Measurements from ENCODE around the gene RAPGEF2. TPM values are rescaled to one million over a fixed set of nuclear protein-coding genes. Genes with fewer than 3 reads are reported as not detected.

The RAPGEF2 gene
- total RNA-seq, 1 donor: 50.3 TPM

- Histone ChIP-seq H3K79me2 (ENCODE audit: insufficient read depth, low read length) (peaks cover 86% of the 10 kb centered on the region), H3K36me3 (ENCODE audit: insufficient read depth, low read length) (no peaks in the 10 kb centered on the region), H3K4me2 (ENCODE audit: insufficient read depth, low read length) (no peak overlapping the region), H2AFZ (ENCODE audit: low read length) (no peak overlapping the region), H3K4me1 (ENCODE audit: insufficient read depth, low read length) (no peaks in the 10 kb centered on the region), H3K27ac (ENCODE audit: low read depth, low read length) (no peak overlapping the region), H3K4me3 (ENCODE audit: insufficient read depth, low read length) (no peak overlapping the region), H3K9me3 (ENCODE audit: low read depth, low read length) (no peaks in the 10 kb centered on the region), H4K20me1 (ENCODE audit: insufficient read depth, low read length) (peaks cover 11% of the 10 kb centered on the region), H3K27me3 (ENCODE audit: insufficient read depth, low read length) (no peaks in the 10 kb centered on the region)
- DNase-seq (ENCODE audit: insufficient read length, low spot score, missing footprints): no peak
- TF ChIP-seq, protein P1, sequence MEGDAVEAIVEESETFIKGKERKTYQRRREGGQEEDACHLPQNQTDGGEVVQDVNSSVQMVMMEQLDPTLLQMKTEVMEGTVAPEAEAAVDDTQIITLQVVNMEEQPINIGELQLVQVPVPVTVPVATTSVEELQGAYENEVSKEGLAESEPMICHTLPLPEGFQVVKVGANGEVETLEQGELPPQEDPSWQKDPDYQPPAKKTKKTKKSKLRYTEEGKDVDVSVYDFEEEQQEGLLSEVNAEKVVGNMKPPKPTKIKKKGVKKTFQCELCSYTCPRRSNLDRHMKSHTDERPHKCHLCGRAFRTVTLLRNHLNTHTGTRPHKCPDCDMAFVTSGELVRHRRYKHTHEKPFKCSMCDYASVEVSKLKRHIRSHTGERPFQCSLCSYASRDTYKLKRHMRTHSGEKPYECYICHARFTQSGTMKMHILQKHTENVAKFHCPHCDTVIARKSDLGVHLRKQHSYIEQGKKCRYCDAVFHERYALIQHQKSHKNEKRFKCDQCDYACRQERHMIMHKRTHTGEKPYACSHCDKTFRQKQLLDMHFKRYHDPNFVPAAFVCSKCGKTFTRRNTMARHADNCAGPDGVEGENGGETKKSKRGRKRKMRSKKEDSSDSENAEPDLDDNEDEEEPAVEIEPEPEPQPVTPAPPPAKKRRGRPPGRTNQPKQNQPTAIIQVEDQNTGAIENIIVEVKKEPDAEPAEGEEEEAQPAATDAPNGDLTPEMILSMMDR (IDR thresholded peaks at IDR 0.05; ENCODE audit: extremely low read depth, low read depth, low read length): no peak
Measured at GRCh38 chr4:159129814-159130550, 27.1 kb downstream of the RAPGEF2 start.

DNA sequence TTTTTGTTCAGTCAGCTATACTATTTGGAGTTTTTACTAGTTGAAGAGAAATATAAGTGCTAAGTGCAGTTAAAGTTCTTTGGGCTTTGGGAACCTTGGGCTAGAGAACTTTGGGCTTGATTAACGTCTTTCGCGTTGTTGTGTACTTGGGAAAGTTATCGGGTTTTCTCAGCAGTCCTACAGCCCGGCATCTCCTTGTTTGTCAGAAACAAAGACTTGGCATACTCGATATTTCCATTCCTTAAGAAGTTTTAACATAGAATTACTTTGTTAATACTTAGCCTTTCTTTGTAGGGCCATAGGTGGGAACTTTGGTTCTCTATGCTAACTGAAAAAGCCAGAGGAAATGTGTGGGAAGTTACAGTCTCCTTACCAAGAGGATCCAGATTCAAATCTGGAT lies 28.7 kb downstream of the RAPGEF2 start:
- Histone ChIP-seq H2AFZ (ENCODE audit: low read length) (no peak overlapping the region), H3K4me3 (ENCODE audit: insufficient read depth, low read length) (no peak overlapping the region), H3K79me2 (ENCODE audit: insufficient read depth, low read length) (peaks cover 85% of the 10 kb centered on the region), H3K4me1 (ENCODE audit: insufficient read depth, low read length) (no peaks in the 10 kb centered on the region), H3K4me2 (ENCODE audit: insufficient read depth, low read length) (no peak overlapping the region), H3K9me3 (ENCODE audit: low read depth, low read length) (no peaks in the 10 kb centered on the region), H3K36me3 (ENCODE audit: insufficient read depth, low read length) (no peaks in the 10 kb centered on the region), H3K27me3 (ENCODE audit: insufficient read depth, low read length) (no peaks in the 10 kb centered on the region), H4K20me1 (ENCODE audit: insufficient read depth, low read length) (peaks cover 15% of the 10 kb centered on the region), H3K27ac (ENCODE audit: low read depth, low read length) (no peak overlapping the region)
- TF ChIP-seq, protein P1 (IDR thresholded peaks at IDR 0.05; ENCODE audit: extremely low read depth, low read depth, low read length): no peak
- no peak for DNase-seq (ENCODE audit: insufficient read length, low spot score, missing footprints)

DNA sequence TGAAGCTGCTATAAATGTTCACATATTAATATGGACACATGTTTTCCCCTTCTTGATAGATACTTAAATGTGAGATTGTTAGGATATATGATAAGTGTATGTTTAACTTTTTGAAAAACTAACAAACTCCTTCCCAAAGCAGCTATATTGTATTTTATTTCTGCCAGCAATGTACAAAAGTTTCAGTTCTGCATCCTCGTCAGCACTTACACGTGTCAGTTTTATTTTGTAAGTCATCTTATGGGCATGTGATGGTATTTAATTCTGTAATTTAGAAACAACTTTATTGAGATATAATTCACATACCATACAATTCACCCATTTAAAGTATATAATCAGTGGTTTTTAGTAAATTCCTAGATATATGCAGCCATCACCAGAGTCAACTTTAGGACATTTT lies 31.6 kb downstream of the RAPGEF2 start:
- TF ChIP-seq, protein P1 (IDR thresholded peaks at IDR 0.05; ENCODE audit: extremely low read depth, low read depth, low read length): no peak
- no peaks in the 10 kb centered on the region for H3K27me3 ChIP-seq (ENCODE audit: insufficient read depth, low read length)
- no peak overlapping the region for H3K4me2 ChIP-seq (ENCODE audit: insufficient read depth, low read length)
- H3K27ac ChIP-seq (ENCODE audit: low read depth, low read length): no peak overlapping the region
- no peaks in the 10 kb centered on the region for H3K9me3 ChIP-seq (ENCODE audit: low read depth, low read length)
- DNase-seq (ENCODE audit: insufficient read length, low spot score, missing footprints): no peak
- peaks cover 86% of the 10 kb centered on the region for H3K79me2 ChIP-seq (ENCODE audit: insufficient read depth, low read length)
- no peaks in the 10 kb centered on the region for H3K4me1 ChIP-seq (ENCODE audit: insufficient read depth, low read length)
- H4K20me1 ChIP-seq (ENCODE audit: insufficient read depth, low read length): peaks cover 14% of the 10 kb centered on the region
- no peak overlapping the region for H2AFZ ChIP-seq (ENCODE audit: low read length)
- H3K4me3 ChIP-seq (ENCODE audit: insufficient read depth, low read length): no peak overlapping the region
- H3K36me3 ChIP-seq (ENCODE audit: insufficient read depth, low read length): no peaks in the 10 kb centered on the region

DNA sequence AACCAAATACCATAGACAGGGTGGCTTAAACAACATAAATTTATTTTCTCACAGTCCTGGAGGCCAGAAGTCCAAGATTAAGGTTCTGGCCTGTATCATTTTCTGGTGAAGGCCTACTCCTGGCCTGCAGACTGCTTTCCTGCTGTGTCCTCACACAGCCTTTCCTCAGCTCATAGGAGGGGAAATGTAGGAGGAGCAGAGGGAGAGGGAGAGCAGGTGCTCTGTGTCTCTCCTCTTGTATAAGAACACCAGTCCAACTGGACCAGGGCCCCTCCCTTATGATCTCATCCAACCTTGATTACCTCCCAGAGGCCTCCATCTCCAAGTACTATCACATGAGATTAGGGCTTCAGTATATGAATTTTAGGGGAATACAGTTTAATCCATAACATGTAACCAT lies 34.3 kb downstream of the RAPGEF2 start:
- Histone ChIP-seq H3K4me3 (ENCODE audit: insufficient read depth, low read length) (no peak overlapping the region), H3K9me3 (ENCODE audit: low read depth, low read length) (no peaks in the 10 kb centered on the region), H3K4me2 (ENCODE audit: insufficient read depth, low read length) (no peak overlapping the region), H4K20me1 (ENCODE audit: insufficient read depth, low read length) (peaks cover 13% of the 10 kb centered on the region), H3K27me3 (ENCODE audit: insufficient read depth, low read length) (no peaks in the 10 kb centered on the region), H3K27ac (ENCODE audit: low read depth, low read length) (no peak overlapping the region), H2AFZ (ENCODE audit: low read length) (no peak overlapping the region), H3K36me3 (ENCODE audit: insufficient read depth, low read length) (no peaks in the 10 kb centered on the region), H3K79me2 (ENCODE audit: insufficient read depth, low read length) (peaks cover 77% of the 10 kb centered on the region), H3K4me1 (ENCODE audit: insufficient read depth, low read length) (peaks cover 13% of the 10 kb centered on the region)
- TF ChIP-seq, protein P1 (IDR thresholded peaks at IDR 0.05; ENCODE audit: extremely low read depth, low read depth, low read length): no peak
- no peak for DNase-seq (ENCODE audit: insufficient read length, low spot score, missing footprints)

Data from osteoblast (primary cell).